HG03159 (cell line): ENCODE measurements around the gene SLC23A2.
"Not testable (repeated sequence)": the region's sequence is repeated elsewhere in the genome, so short reads cannot be mapped to it uniquely, and the experiment has no call there.

Experiments used
- ATAC-seq: cut with Tn5 transposase; IDR thresholded peaks from one replicate; pipeline ENCODE4 v1.9.1; 2021; ENCODE audit warnings: mild to moderate bottlenecking, moderate library complexity; ENCODE audit not compliant: unreplicated experiment

SLC23A2 gene

DNA sequence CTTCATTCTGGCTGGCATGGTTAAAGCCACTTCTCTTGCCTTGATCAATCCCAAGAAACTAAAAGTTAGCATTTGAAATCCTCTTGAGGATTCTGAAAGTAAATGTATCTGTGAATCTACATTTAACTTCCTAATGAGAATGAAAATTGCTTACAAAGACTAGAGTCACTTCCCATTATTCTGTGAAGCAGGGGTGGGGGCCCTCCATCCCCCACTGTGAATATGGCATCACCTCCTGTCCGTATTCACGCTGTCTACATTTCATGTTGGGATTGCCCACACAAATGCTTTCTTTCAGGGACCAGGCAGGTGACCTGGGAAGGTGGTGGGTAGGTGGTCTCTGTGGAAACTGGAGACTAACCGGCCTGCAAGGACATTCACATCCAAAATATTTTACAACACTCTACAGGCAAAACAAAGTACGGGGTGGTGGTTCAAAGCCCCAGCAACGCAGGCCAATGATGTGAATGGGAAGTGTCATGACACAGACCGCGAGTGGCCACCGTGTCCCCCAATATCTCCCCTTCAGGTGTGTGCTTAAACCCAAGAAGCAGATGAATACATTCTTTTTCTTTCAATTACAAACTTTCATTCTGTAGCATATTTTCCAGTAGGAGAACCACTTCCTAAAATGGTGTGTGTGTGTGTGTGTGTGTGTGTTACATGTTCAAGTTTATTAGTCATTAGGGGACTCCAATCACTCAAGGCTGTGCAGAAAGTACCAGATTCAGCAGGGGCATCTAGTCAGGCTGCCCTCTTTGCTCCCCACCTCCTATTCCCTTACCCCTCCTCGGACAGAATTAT is 147.4 kb downstream of the SLC23A2 start:
- no peak for ATAC-seq

GRCh38 chr20:4853004-4853403 is 148.3 kb downstream of the SLC23A2 start:
- no peak for ATAC-seq

DNA sequence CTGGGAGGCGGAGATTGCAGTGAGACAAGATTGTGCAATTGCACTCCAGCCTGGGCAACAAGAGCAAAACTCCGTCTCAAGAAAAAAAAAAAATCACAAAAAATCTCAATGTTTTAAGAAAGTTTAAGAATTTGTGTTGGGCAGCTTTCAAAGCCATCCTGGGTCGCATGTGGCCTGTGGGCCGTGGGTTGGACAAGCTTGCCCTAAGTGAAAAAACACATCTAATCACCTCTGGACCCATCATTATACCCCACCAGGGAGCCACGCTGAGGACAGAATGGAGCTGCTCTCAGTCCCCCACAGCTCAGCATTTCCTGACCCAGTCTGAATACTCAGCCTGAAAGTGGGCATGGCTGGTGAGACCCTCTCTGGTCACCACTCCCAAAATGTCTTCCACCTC is 150.3 kb downstream of the SLC23A2 start:
- ATAC-seq = no peak

- ATAC-seq = not testable (repeated sequence)
These were observed 152.5 kb downstream of the SLC23A2 start for GRCh38 chr20:4848829-4849228.

- no peak for ATAC-seq
These were observed 153.3 kb downstream of the SLC23A2 start for GRCh38 chr20:4848041-4848440.

DNA sequence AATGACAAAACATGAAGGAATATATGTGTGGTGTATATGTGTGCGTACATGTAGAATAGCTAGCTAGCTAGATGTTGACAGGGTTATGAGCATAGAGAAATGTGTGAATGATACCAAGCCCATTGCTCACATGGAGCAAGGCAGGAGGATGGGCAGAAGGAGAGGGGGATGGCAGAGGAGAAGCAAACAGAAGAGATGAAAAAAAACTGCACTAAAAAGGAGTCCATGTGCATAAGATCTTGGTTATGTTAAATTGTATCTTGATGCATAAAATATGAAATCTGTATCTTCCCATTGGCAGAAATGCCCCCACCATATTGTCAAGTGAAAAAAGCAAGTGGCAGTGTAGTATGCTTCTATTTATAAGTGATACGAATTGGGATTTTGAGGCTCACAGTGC is 154.5 kb downstream of the SLC23A2 start:
- ATAC-seq = no peak

GRCh38 chr20:4844751-4845465 is 156.4 kb downstream of the SLC23A2 start:
- no peak for ATAC-seq

DNA sequence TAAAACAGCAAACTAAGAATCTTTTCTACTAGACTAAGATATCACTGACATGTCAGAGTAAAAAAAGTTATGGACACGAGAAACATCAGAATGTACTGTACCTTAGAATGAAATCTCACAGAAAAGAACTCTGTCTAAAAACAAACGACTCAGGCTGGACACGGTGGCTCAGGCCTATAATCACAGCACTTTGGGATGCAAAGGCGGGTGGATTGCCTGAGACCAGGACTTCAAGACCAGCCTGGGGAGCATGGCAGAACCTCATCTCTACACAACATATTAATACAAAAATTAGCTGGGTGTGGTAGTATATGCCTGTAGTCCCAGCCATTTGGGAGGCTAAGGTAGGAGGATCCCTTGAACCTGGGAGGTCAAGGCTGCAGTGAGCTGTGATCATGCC is 157.0 kb downstream of the SLC23A2 start:
- no peak for ATAC-seq

GRCh38 chr20:4840801-4841200 is 160.5 kb downstream of the SLC23A2 start:
- no peak for ATAC-seq

DNA sequence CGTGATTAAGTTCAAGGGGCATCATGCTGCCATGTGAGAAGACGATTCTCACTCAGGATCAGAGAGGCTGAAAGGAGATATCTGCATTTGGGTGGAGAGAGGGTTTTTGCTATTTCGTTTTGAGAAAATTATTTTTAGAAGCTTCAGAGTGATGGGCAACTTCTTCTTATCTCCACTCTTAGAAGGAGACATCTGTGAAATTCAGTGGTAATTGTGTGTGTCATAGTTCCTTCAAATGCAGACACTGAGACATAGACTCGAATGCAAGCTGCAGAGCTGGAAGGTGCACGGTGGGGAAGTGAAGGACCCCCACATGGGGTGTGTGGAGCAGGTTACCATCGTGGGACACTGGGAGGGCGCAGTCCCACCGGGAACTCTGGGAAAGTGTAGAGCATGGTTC is 162.8 kb downstream of the SLC23A2 start:
- no peak for ATAC-seq

DNA sequence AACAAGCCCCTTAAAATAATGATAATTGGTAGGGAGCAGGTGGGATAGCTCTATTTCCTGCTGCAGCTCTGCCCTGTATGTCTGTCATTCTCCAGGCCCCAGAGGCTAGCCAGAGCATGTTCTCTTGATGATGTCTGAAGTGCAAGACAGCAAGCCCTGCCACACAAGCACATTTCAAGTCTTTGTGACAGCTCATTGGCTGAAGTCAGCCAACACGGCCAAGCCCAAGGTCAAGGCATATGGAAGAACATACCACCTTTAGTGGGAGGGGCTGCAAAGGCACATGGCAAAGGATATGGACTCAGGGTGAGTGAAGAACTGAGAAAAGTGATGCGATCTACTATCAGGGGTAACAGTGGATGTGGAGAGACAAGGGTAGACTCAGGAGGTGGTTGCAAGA is 163.6 kb downstream of the SLC23A2 start:
- ATAC-seq = no peak

DNA sequence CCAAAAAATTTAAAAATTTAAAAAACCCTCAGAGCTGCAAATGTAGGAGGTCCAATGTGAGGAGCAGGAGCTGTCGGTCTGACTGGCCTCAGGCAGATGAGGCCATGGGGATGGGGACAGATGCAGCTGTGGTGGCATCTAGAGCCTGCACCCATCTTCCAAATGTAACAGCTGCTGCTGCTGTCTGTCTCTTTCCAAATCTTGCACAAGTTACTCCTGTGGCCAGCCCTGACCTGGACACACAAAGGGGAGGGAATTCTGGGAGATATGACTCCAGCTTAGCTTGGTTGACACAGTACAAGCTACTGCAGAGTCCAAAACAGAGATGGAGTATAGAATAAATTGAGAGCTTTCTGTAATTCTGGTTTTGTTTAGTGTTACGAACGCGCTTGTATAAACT is 164.4 kb downstream of the SLC23A2 start:
- ATAC-seq = no peak

- no peak for ATAC-seq
These were observed 164.8 kb downstream of the SLC23A2 start for GRCh38 chr20:4836473-4836872.

DNA sequence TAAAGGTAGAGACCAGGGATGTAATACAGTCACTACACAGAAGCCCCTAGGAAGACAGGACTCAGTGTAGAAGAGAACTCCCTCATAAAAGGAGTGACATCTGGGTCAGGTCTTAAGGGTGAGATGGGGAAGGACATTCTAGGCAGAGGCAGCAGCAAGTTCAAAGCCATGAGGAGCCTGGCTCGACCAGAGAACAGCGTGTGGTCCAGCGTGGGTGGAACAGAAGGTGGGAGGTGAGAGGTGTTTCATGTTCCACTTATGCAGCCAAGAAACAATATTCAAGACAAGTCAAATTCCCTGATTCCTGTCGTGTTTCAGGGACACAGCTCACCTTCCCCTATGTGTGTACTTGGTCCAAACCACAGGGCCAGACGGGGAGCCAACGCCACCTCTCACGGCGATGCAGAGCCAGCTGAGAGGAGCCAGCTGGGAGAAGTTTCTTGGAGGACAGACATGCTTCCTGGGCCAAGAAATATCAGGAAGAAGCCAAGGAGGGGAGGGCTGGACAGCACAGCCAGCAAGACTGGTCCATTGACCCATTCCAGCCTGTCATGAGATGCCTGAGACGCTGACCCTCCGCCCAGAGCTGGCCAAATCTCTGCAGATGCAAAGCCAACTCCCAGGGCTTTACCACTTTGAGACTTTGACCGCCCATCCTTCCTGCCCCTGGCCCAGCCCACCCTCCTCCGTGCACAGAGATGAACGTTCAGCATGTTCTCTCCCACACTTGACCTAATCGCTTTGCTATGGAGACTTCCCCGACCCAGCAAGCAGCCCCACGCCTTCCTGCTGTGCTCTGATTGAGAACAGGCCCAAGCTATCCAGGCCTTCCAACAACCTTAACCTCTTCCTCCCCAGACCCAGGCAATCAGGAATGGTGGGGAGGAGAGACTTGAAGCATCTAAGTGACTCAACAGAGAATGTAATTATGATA is 165.8 kb downstream of the SLC23A2 start:
- no peak for ATAC-seq

DNA sequence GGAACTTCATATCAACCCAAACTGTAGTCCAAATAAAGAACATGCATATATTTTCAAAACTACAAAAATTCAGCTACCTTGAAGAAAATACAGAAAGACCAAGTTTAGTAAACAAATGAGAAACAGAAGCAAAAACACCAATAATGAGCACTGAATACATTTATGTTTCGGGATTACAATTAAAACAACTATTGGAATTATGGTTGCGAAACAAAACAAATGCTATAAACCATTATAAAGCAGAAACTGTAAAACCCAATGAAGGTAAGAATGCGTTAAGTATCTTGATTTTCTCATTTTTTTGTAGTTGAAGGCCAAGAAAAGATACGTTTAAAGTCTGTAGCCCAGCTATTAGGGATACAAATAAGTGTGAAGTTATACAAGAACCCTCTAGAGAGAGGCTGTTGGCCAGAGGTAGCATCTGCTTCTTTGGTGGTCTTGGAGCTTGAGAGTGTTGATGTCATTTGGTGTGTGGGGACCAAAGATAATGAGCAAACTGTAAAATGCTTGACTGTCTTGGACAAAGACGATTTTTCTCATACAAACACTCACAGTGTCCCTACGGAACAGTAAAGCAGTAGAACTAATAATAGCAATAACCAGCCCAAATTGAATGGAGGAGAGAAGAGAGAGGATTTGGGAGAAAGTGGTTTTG is 168.1 kb downstream of the SLC23A2 start:
- ATAC-seq = no peak

DNA sequence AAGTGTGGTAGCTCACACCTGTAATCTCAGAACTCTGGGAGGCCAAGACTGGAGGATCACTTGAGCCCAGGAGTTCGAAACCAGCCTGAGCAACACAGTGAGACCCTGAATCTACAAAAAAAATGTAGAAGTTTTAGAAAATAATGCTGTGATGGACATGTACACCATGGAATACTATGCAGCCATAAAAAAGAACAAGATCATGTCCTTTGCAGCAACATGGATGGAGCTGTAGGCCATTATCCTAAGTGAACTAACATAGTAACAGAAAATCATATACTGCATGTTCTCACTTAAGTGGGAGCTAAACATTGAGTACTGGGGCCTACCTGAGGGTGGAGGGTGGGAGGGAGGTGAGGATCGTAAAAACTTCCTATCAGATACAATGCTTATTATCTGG is 168.8 kb downstream of the SLC23A2 start:
- ATAC-seq = no peak

DNA sequence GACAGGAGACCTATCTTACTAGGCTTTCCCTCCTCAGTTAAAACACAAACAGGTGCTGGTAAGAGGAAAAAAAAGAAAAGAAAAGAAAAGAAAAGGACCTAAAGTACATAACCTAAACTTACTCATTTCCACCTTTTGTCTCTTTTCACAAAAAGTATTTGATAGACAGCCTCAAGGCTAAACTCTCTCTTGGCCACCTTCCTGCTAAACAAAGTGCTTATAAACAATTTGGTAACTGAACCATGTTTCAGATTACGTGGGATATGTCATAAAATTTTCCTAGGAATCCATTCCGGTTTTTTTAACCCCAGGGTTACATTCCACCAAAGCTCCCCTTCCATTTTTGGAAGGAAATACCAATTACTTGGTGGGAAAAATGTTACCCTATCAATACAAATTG is 170.6 kb downstream of the SLC23A2 start:
- no peak for ATAC-seq

DNA sequence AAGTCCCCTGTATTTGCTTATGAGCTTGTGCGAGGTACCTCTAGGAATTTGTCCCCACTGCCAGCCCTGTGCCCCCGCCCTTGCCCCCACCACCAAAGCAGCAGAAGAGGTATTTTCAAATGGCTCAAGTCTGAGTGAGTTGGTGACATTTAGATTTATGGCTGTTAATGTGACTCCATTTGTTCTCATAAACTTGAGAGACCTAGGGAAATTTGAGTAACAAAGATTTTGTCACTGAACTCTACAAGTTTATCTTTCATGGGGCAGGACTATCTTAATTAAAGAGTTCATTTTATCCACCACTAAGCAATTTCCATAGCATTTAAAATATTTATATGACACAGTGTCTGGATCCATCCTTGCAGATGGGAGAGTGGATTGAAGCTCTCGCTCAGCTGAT is 171.1 kb downstream of the SLC23A2 start:
- ATAC-seq = no peak

GRCh38 chr20:4829514-4830215 is 171.6 kb downstream of the SLC23A2 start:
- ATAC-seq = no peak

GRCh38 chr20:4828830-4829513 is 172.3 kb downstream of the SLC23A2 start:
- no peak for ATAC-seq
